Right renal pelvis (tissue), 4 donors: Measurements from ENCODE around the gene FGGY. TPM values are rescaled to one million over a fixed set of nuclear protein-coding genes. Genes with fewer than 3 reads are reported as not detected.
A peak's percentile ranks its signal among the peaks of the same experiment; 100 is the strongest.
"Not testable (repeated sequence)": the region's sequence is repeated elsewhere in the genome, so short reads cannot be mapped to it uniquely, and the experiment has no call there.

Experiments
- DNase-seq, 4 donors: peaks; one replicate each; pipeline ENCODE4 v3.0.0-alpha.2; 2013; ENCODE audit warnings: low read depth in 4 of 4, low spot score in 3 of 4, missing footprints in 1 of 4
- polyA plus RNA-seq, 4 donors: library from polyadenylated mRNA; unstranded; fragments of 120-200 nt; gene quantifications; one replicate each; pipeline ENCODE4 v1.2.1, GENCODE V29; 2013; ENCODE audit not compliant: insufficient read length in 4 of 4

FGGY gene
- polyA plus RNA-seq, 4 donors, result 22.6 to 27.0 (median 24.2) TPM

- DNase-seq, result no peak
These were observed 264.0 kb downstream of the FGGY start for GRCh38 chr1:59560807-59561450.

- no peak for DNase-seq
These were observed 264.9 kb downstream of the FGGY start for GRCh38 chr1:59561796-59562195.

GRCh38 chr1:59564192-59564891, 267.4 kb downstream of the FGGY start:
- no peak for DNase-seq

- DNase-seq, result no peak
These were observed 268.9 kb downstream of the FGGY start for GRCh38 chr1:59565611-59566410.

GRCh38 chr1:59568158-59568935, 271.5 kb downstream of the FGGY start:
- DNase-seq, result no peak

- DNase-seq, result no peak
These were observed 272.3 kb downstream of the FGGY start for GRCh38 chr1:59569198-59569597.

- no peak for DNase-seq
These were observed 273.6 kb downstream of the FGGY start for GRCh38 chr1:59570524-59570923.

GRCh38 chr1:59574085-59574484, 277.2 kb downstream of the FGGY start:
- DNase-seq, result no peak

GRCh38 chr1:59577774-59578173, 280.9 kb downstream of the FGGY start:
- no peak for DNase-seq

- DNase-seq, result no peak
These were observed 282.3 kb downstream of the FGGY start for GRCh38 chr1:59579222-59579621.

- no peak for DNase-seq
These were observed 283.4 kb downstream of the FGGY start for GRCh38 chr1:59580257-59580656.

- not testable (repeated sequence) for DNase-seq
These were observed 295.5 kb downstream of the FGGY start for GRCh38 chr1:59592410-59592809.

- no peak for DNase-seq
These were observed 296.0 kb downstream of the FGGY start for GRCh38 chr1:59592924-59593323.

- DNase-seq, result peak in 1 of 4 donors; percentile 29
These were observed 297.2 kb downstream of the FGGY start for GRCh38 chr1:59593798-59594790.

GRCh38 chr1:59595774-59596173, 298.9 kb downstream of the FGGY start:
- no peak for DNase-seq

- DNase-seq, result no peak
These were observed 299.5 kb downstream of the FGGY start for GRCh38 chr1:59596432-59596831.

- no peak for DNase-seq
These were observed 300.1 kb downstream of the FGGY start for GRCh38 chr1:59596956-59597355.

- DNase-seq, result no peak
These were observed 300.7 kb downstream of the FGGY start for GRCh38 chr1:59597420-59598119.

GRCh38 chr1:59598120-59598440, 301.2 kb downstream of the FGGY start:
- DNase-seq, result no peak
